ENCODE data around the gene DHH.

DNA sequence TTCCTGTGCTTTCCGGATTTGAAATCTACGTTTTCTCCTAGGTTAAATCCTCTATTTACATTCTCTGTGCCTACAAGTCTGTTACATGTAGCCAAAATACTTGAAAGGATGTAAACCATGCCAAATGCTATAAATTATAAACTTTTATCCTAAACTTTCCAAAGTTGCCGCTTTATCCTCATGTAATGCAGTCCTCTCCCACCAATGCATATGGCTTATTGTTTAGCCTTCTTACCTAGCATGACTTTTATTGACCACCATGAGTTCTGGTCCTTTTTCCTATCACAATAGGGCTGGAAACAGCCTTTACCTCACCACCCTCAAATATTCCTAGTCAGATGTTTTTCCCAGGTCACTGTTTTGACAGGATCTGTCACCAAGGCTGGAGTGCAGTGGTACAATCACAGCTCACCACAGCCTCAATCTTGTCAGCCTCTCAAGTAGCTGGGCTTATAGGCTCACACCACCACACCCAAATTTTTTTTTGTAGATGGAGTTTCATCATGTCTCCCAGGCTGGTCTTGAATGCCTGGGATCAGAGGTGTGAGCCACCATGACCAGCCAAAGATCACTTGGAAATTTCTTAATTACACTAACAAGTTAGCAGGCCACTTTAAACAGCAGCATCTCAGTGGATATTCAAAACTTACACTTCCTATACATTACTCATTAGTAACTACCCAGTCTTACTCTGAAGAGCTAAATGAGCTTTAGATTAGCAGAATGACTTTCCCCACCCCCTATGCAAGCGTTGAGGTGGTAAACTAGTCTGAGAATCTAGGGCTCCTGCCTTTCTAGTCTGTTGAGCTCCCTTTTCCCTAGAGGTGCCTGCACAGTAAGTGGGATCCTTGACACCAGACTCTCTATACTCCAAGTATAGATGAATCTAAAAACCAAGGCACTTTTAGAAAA lies 32.5 kb upstream of the DHH start:
- TF ChIP-seq, protein P1, sequence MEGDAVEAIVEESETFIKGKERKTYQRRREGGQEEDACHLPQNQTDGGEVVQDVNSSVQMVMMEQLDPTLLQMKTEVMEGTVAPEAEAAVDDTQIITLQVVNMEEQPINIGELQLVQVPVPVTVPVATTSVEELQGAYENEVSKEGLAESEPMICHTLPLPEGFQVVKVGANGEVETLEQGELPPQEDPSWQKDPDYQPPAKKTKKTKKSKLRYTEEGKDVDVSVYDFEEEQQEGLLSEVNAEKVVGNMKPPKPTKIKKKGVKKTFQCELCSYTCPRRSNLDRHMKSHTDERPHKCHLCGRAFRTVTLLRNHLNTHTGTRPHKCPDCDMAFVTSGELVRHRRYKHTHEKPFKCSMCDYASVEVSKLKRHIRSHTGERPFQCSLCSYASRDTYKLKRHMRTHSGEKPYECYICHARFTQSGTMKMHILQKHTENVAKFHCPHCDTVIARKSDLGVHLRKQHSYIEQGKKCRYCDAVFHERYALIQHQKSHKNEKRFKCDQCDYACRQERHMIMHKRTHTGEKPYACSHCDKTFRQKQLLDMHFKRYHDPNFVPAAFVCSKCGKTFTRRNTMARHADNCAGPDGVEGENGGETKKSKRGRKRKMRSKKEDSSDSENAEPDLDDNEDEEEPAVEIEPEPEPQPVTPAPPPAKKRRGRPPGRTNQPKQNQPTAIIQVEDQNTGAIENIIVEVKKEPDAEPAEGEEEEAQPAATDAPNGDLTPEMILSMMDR (conservative IDR thresholded peaks at IDR 0.05), result no peak
- no peak for TF ChIP-seq ZFX (IDR thresholded peaks at IDR 0.05)
